ENCODE results near the gene GARNL3. TPM values are rescaled to one million over a fixed set of nuclear protein-coding genes. Genes with fewer than 3 reads are reported as not detected.

The GARNL3 gene
- total RNA-seq: 10 to 100 TPM; 11.9 to 19.1 (median 16.5) TPM

GRCh38 chr9:127264462-127265219, at the start of gene GARNL3:
TSS of gene GARNL3 (plus strand) at chr9:127264774. CDS start at chr9:127264878, 104 bp downstream.
- WGBS, 2 donors: 42 to 53% methylated on average over 8 of the region's 8 CpGs

DNA sequence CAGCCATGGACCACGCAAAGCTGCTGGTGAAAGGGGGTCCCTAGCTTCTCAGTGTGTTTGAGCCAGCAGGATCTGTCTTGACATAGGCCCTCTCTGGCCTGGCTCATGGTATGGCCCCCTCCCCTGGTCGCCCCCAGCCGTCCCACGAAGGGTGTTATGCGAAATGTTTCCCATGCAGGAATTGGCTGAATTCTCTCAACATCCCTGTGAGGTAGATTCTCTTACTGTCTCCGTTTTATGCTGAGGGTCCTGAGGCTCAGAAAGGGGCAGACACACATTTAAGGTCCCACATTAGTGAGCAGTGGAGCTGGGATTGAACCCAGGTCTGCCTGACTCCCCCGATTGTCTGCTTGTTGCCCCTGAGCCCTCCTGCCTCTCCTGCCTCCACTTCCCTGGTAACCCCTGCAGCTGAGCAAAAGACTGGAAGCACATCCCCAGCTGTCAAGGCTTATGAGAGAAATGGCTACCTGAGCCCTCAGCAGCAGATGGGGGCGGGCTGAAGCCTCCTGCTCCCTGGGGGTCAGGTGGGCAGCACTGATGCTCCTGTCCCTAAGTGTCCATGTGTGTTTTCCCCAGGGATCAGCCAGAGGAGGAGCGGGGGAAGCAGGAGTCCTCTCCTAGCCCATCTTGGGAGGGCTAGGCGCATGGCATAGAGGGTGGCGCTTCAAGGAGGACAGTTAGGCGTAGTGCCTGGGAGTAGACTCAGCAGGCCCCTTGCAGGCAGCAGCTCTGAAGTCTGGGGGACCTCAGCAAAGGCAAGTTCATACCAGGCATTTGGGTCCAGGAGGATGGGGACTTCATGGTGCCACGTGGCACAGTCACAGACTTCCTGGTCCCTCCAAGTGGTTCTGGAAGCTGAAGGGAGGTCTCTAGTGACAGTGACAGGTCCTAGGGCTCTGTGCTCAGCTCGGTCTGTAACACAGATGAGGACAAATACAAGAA, 49.0 kb upstream of the GARNL3 start:
- peak in 1 of 2 donors; percentile 79 for DNase-seq (ENCODE audit: low spot score in 2 of 2)
- intact Hi-C loops (cut with DNase I; ENCODE audit: low total_unique reads): no loop called here
- TF ChIP-seq POLR2A (IDR thresholded peaks at IDR 0.05): no peak
- no peak for TF ChIP-seq CTCF (IDR thresholded peaks at IDR 0.05)
- H3K4me3 ChIP-seq (ENCODE audit: low read depth, poor library complexity, severe bottlenecking): no peak overlapping the region
- WGBS, 2 donors: 88 to 92% methylated on average over 14 of the region's 14 CpGs

More at GRCh38 chr9:127264462-127265219, at the start of gene GARNL3:
- no peak within 1 kb of the TSS for H3K4me3 ChIP-seq (ENCODE audit: low read depth, poor library complexity, severe bottlenecking)
- no peak for DNase-seq (ENCODE audit: low spot score in 2 of 2)
- TF ChIP-seq CTCF (IDR thresholded peaks at IDR 0.05) (no peak), POLR2A (IDR thresholded peaks at IDR 0.05) (no peak)
- intact Hi-C loops (cut with DNase I; ENCODE audit: low total_unique reads): no loop called here

DNA sequence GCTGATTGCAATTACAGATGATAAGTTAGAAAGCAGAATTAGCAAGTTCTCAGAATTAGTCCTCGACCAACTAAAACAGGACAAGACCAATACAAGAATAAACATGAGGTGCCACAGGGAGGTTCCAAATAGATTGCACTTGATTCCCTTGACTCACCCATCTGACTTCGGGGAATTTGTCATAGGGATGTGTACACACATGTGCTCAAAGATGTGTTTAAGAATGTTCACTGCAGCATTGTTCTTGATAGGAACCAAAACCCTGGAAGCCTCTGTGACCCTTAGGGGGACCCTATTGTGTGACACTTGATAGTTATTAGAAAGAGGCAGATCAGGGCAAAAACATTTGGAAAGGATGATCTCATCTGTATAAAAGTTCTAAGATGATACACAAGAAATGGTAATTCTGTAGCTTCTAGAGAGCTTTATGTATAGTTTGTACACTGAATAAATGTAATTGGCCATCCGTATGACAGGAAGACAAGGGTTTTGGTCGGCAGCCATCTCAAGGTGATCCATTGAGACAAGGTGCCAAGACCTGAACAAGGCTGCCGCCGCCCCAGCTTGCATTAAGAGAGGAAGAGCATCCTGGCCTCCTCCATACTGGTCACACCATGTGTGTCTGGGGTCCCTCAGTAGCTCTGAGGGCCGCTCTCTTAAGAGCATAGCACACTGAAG, 48.2 kb upstream of the GARNL3 start:
- H3K4me3 ChIP-seq (ENCODE audit: low read depth, poor library complexity, severe bottlenecking): no peak overlapping the region
- peak in 1 of 2 donors; percentile 15 for DNase-seq (ENCODE audit: low spot score in 2 of 2)
- TF ChIP-seq CTCF (IDR thresholded peaks at IDR 0.05): no peak
- TF ChIP-seq POLR2A (IDR thresholded peaks at IDR 0.05): no peak
- WGBS, 2 donors: 67 to 71% methylated on average over 7 of the region's 7 CpGs
- intact Hi-C loops (cut with DNase I; ENCODE audit: low total_unique reads): no loop called here

GRCh38 chr9:127216888-127217217, 47.7 kb upstream of the GARNL3 start:
- intact Hi-C loops (cut with DNase I; ENCODE audit: low total_unique reads): no loop called here
- WGBS, 2 donors: 87 to 95% methylated on average over 5 of the region's 5 CpGs
- H3K4me3 ChIP-seq (ENCODE audit: low read depth, poor library complexity, severe bottlenecking): no peak overlapping the region
- DNase-seq (ENCODE audit: low spot score in 2 of 2): no peak
- TF ChIP-seq POLR2A (IDR thresholded peaks at IDR 0.05) (no peak), CTCF (IDR thresholded peaks at IDR 0.05) (no peak)

GRCh38 chr9:127218818-127219217, 45.8 kb upstream of the GARNL3 start:
- H3K4me3 ChIP-seq (ENCODE audit: low read depth, poor library complexity, severe bottlenecking): no peak overlapping the region
- 95 to 96% methylated on average over 10 of the region's 10 CpGs for WGBS, 2 donors
- no peak for TF ChIP-seq POLR2A (IDR thresholded peaks at IDR 0.05)
- no peak for TF ChIP-seq CTCF (IDR thresholded peaks at IDR 0.05)
- intact Hi-C loops (cut with DNase I; ENCODE audit: low total_unique reads): no loop called here
- peak in 1 of 2 donors; percentile 62 for DNase-seq (ENCODE audit: low spot score in 2 of 2)
